HG03571 (cell line): ENCODE results near the gene PGF.

Experiments
- ATAC-seq: cut with Tn5 transposase; IDR thresholded peaks from one replicate; pipeline ENCODE4 v1.9.1; 2021; ENCODE audit not compliant: unreplicated experiment

The PGF gene

DNA sequence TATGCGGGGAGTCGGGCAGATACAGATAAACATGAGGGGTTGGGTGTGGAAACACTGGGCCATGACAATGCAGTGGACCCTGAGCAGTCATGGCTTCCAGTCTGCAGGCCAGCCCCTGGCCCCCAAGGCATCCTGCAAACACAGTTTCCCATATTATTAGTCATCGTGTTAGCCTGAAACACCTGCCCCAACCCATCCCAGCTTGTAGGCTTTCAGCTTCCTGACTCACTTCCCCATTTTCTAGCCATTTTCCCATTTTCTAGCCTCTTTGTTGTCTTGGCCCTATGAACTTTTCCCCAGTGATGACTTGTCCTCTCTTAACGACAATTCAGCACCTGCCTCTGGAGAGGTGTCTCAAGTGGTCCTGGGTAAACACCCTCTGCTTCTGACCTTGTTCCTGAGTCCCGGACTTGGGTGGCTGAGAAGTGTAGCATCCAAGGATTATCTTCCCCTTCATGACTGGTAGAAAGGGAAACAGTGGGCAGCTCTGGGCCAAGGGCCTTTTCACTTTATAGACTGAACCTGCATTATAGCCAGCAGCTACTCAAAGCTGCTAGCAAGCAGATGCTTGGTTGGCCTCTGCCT lies 4.3 kb upstream of the PGF start:
- ATAC-seq, result no peak

DNA sequence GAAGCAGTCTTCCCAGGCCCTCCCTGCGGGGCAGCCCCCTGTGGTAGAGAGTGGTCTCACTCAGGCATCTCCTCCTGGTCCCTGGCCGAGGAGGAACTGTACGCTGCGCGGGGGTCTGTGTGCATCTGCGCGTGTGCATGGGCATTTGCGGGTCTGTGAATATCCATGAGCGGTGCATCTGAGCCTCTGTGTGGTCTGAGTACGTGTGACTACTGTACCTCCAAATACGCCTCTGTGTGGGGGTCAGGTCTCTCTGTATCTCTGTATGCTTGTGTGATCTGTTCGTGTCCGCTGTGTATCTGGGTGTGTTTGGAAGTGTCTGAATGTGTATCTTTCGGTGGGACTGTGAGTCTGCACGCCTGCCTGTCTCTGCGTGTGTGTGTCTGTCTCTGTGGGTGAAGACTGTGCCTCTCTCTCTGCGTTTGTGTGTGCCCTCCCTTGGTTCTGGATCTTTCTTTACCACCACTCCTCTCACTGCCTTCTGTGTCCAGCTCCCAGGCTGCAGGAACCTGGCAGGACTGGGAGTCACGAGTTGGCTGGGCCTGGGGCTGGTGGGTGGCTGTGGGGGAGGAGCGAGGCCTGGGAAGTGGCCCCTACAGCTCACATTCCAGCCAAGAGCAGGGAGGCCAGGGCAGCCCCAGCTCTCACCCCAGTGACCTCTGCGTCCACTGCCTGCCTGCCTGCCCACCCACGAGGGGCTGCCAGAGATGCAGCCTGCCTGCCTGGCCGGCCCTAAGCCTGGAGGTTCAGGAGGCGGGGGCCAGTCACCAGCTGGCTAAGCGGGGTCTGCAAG lies 1.1 kb upstream of the PGF start:
- ATAC-seq, result no peak

DNA sequence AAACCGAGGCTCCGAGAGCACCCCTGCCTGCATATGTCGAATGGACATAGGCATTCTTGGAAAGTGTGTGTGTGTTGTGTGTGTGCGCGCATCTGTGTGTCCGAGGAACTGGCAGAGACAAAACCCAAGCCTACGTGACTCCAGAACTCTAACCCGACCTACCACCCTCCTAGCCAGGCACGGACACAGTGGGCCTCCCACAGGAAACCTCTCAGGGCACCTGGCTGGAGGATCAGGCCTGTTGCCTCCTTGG lies 556 bp upstream of the PGF start:
- no peak for ATAC-seq

DNA sequence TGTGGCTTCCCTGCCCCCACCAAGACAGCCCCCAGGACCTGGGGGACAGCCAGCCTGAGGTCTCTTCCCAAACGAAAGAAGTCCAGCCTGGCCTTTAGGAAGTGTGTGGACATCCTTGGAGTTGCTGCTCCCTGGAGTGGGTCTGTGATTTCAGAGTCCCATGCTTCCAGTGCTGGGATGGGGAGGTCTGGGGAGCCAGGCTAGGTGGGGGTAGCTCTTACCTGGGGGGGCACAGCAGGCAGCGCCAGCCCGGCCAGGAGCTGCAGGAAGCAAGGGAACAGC lies 509 bp downstream of the PGF start:
- ATAC-seq, result no peak

DNA sequence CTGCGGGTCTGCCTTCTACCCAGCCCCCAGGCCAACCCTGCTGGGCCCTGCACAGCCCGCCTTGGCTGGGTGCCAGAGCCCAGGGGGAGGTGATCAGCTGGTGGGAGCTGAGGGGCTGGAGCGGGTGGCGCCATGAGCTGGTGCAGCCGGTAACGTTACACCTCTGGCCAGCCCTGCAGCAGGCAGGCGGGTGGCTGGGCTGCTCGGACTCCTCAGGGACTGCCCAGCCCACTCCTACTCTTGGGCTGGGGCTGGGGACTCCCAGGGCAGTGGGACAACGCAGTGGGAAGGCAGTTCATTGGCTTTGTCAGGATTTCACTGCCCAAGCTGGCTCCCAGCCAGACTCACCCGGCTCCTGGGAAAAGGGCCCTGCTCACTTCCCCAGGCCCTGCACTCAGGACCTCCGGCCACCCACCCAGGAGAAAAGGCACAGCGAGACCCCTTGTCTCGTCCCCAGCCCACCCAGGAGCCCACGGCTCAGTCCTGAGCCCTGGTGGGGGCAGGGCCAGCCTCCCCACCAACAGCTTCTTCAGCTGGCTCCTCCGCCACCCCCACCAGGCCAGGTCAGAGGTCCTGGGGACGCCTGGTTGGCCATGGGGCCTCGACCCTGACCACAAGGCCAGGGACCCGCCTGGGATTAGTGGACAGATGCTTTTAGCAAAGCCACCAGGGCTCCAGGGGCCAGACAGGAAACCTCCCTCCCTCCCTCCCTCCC lies 1.0 kb downstream of the PGF start:
- no peak for ATAC-seq

DNA sequence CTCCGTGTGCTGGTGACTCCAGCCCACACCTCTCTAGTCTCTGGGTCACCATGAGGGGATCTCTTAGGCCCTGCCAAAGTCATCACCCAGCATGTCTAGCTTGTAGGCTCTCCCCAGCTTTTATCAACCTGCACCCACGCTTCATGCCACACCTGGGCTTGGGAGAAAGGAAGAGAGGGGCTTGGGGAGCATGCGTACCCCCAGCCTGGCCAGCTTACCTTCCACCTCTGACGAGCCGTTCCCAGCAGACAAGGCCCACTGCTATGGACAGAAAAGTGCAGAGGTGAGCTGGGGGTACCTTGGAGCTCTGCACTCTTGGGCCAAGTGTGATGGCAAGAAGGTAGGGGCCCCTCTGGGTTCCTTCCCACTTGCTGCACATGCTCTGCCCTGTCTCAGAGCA lies 1.7 kb downstream of the PGF start:
- no peak for ATAC-seq

DNA sequence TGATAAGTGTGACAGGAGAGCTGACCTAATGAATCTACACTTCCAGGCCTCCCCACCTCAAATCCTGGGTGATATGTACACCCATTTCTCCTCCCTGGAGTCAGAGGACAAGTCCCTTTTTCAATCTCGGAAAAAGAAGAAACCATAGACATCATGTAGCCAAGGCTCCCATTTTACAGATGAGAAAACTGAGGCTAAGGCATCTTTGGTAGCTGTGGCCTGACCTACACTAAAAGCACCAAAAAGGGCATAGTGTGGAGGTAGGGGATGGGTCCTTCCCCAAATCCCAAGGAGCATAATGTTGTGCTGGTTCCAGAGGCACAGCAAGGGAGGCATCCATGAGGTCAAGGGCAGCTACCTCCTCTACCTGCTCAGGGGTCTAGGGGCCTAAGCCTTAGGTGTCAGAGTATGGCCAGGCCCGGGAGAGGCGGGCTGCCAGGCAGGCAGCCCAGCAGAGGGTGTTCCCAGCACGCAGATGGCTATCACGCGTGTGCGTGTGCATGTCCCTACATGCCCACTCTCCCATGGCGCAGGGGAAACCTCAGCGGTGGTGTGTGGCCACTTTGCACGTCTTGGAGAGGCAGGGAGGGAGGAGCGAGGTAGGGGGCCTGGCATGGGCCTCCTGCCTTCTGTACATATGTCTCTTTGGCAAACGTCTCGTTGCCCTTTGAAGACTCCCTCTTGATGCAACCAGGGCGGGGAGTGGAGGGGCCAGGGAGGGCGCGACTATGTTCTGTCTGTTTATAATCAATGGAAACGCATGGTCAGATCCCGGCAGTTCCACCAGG lies 2.5 kb downstream of the PGF start:
- ATAC-seq, result no peak

DNA sequence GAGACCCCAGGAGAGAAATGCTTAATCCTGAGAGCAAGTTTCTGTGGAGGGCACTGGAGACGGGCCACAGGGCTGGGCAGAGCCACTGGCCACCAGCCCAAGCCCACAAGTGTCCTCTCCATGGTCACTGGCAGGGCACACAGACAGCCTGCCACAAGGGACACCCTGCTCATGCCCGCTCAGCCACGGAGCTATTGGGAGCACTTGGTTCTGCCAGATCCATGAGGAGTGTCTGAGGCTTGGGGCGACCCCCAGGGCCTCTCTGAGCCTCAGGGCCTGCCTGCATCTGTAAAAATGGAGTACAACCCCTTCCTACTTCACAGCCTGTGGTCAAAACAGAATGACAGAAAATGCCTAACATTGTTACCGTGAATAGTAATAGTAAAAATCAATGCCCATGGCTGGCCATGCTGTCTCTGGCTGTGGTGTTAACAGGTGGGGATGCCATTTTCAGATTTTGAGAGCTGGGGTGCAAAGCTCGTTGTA lies 3.2 kb downstream of the PGF start:
- no peak for ATAC-seq

DNA sequence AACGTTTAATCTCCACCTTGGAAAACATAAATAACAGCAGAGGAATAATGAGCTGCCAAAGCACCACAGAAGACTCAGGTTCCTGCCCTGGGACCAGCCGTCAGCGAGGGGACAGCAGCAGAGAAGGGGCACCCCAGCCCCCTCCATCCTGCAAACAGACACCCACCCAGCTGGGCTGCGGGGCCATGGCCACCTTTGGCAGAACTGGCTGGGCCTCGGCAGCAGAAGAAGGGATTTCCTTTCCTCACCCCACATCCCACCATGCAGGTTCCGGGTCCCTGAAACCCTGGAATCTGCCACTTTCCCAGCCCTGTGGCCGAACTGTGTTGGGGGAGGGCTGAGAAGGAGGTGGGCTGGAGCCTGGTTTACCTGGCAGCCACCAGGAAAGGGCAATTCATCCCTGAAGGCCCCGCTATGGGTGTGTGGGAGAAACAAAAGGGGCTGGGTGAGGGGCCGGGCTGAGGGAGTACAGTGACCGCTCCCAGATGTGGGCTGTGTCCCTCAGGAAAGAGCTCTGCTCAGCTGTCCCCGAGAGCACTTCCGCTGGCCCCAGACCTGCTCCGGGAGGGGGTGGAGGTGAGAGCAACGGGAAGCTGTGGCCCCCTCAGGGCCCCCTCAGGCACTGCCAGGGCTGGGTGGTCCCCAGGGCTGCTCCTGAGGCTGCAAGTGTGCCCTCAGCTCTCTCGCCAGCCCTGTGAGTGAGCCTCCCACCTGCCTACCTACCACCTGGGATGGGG lies 3.8 kb downstream of the PGF start:
- ATAC-seq, result no peak

DNA sequence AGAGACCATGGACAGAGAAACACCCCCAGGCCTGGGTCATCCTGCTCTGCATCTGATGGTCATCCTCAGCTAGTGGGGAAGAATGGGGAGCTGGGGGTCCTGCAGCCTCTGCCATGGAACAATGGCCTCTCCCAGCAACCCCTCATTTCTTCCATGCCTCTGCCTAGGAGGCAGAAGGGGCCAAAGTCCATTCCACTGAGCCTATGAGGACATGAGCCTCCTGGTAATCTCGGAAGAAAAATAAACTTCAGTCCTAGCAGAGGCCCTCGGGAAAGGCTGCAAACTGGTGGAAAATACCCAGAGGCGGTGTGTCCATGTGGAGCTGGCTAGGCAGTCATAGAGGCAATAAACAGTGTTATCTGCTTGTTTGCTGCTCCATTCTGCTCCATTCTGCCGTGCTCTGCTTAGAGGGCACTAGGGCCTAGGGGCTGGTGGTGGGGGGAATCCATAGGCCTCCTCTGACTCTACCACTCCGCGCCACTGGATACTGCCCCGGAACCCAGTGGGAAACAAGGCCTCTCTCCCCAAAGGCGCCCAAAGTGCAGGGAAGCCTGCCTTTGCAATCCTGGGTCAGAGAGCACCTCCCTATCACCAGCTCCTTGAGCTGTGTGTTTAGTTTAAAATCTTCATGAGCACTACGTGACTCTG lies 4.5 kb downstream of the PGF start:
- ATAC-seq, result no peak

DNA sequence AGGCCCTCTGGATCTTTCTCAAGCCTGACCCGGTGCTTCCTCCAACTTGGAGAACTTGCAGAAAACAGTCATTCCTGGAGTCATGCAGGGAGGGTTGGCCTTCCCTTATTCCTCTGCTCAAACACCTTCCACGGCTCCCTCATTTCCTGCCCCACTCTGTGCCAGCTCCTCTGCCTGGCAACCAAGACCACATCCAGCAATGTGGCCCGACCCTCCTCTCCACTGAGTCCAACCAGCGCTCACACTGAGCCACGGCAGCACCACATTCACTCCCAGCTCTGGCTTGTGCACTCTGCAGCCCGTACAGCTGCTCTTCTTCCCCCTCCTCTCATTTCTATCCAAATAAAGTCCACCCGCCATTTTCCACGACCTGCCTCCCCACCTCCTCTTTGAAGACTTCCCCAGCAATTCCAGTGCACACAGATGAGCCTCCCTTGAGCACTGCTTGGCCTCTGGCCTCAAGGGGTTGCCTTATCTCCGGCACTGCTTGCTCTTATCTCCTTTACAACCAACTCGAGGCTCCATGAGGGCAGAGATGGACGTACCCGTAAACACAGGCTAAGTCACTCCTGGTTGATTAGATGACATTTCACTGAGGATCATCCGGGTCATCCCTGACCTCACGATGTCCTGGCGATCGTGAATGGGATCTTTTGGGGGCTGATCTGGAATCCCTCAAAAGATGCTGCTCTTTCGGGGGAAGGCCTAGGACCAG lies 5.4 kb downstream of the PGF start:
- ATAC-seq, result no peak

DNA sequence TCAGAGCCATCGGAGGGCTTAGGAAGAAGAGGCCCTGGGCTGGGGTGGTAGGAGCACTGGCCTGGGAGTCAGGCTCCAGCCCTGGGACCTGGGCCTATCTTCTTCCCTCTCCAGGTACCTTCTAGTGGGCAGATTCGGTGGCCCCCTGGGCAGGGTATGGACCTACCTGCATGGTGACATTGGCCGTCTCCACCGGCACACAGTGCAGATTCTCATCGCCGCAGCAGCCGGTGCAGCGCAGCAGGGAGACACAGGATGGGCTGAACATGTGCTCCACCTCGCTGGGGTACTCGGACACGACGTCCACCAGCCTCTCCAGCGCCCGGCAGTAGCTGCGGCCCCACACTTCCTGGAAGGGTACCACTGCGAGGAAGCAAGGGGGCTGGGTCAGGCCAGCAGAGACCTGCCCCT lies 6.2 kb downstream of the PGF start:
- ATAC-seq, result no peak

DNA sequence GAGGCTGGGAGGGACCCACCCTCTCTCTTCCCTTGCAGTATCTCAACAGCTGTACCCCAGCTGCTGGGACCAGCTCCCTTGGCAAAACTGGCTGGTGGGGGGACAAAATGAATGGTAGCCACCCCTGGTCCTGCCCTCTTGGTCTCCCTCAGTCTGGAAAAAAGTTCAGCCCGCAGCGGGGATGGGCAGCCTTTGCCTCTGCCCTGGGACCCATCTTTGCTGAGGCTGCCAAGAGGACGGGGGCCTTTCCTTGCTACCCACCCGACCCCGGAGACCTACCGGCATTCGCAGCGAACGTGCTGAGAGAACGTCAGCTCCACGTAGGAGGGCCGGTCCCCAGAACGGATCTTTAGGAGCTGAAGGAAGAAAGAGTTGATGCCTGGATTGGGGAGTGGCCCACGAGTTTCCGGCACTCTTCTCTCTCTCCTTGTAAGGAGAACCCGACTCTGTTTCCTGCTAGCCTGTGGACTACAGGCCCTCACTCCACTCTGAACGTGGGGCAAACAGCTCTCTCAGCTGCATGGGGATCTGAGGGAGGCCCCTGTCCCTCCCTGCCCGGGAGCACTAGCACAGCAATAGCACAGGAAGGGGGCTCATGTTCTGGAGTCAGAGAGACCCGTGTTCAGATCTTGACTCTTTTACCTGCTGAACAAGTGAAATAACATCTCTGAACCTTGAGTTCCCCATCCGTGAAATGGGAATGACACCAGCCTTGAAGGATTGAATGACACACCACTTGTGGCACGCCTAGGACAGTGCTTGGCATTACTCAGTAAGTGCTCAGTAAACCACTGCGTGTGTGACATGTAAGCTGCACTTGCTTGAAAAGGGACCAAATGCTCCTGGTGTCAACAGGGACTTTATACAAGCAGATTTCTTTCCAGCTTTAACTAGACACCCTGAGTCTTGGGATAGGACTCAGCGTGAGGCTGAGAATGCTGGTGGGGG lies 6.9 kb downstream of the PGF start:
- no peak for ATAC-seq

DNA sequence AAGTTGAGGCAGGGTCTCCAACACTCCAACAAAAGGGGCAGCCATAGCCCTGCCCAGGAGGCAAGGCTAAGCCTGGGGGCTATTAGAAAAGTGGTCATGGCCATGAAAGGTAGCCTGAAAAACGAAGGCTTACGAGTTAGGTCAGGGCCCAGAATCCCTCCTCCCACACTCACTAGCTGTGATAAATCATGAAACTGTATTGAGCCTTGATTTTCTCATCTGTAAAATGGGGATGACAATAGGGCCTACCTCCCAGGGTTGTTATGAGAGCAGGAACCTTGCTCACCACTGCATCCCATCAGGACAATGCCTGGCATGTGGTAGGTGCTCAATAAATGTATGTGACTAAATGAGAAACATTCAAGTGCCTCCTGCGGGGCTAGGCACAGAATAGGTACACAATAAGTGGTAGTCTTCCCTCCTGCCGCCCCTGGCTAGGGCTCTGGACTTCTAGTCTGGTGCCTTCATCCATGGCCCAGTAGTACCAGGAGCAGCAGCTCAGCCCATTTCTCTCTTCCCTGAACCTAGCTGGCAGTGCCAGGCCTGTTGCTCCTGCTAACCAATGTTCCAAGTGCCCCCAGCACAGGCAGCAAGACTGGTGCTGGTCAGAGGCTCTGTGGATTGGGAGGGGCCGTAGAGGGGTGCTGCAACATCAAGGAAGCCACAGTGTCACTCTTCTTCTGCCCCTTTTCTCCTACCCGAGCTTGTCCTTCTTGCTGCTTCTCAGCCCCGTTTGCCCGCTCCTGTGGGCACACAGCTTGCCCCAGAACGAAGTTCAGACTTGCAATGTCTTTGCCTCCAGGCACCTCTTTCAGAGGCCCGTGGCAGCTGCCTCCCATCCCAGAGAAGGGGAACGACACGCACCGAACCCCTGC lies 7.8 kb downstream of the PGF start:
- ATAC-seq, result no peak

DNA sequence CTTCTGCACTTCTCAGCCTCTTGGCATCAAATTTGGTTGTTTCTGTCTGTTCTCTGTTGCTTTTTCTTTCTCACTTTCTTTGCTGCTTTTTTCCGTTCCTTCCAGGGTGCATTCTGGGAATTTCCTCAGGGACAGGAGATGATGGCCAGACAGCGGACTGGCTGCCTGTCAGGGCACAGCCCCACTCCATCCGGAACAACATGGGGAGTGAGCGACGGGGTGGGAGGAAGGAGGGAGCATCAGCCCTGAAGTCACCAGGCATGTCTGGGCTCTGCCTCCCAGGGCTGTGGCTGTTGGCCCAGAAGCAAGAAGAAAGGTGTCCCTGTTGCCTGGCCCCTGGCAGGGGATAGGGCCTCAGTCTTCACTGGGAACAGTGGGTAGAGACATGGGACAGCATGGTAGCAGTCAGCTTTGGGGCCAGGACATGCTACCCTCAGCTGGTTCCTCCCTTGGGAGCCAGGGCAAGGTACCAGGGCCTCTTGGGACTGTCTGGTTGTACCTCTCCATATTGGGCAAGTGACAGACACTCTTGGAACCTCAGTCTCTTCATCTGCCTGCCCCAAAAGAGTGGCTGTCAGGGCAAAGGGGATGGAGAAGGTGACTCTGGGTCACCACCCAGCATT lies 8.6 kb downstream of the PGF start:
- no peak for ATAC-seq

DNA sequence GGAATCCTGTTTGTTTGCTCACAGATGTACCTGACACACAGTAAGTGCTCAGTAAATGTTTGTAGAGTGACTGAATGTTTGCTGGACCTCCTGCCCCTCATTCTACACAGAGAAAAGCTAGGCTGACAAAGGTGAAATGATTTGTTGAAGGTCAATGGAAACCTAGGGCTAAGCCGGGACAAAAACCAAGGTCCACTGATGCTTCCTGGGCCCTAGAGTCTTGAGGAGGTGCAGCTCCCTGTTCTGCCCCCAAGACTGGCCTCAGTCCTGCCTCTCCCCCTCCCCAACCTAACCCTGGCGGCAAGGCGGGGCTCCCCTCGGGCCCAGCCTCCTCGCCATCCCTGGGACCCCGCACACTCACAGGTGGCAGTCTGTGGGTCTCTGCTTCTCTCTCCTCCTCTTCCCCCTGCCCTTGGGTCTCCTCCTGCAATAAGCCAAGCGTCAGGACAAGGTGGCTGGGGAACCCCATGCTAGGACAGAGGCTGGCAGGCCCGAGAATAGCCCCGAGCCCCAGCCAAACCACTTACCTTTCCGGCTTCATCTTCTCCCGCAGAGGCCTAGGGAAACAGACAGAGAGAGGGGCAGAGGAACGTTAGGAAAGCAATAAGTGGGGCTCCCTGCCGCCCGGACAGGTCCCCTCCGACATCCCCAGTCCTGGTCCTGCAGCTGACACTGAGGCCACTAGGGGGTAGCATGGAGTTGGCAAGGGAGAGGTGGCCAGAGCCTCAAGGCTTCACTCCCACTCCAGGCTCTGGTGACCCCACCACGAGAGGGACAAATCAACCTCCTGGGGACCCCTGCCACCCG lies 9.3 kb downstream of the PGF start:
- no peak for ATAC-seq
